GM12891 (cell line): ENCODE results near the gene EML1.

Experiments
- POLR2A ChIP-seq: IDR thresholded peaks from 2 replicates; pipeline ENCODE4 v1.6.1; 2011; ENCODE audit warnings: low read depth, low read length, control low read depth
- SPI1 ChIP-seq: IDR thresholded peaks from 2 replicates; pipeline ENCODE4 v1.6.1; 2011; ENCODE audit warnings: low read depth, low read length, control low read depth

GRCh38 chr14:99755068-99755405 is 38.2 kb upstream of the EML1 start:
- no peak for TF ChIP-seq POLR2A
- TF ChIP-seq SPI1, result no peak
